Stimulated activated CD4-positive, alpha-beta T cell treated with anti-CD3 and anti-CD28 coated beads, Interleukin-1b, Interleukin-23, amount 100 ng/mL, for 4 hours (primary cell): ENCODE data around the gene CALML3.

Experiments
- DNase-seq, 2 donors: peaks; one replicate each; pipeline ENCODE4 v3.0.0-alpha.2; 2020; ENCODE audit warnings: low read depth in 2 of 2

The CALML3 gene

DNA sequence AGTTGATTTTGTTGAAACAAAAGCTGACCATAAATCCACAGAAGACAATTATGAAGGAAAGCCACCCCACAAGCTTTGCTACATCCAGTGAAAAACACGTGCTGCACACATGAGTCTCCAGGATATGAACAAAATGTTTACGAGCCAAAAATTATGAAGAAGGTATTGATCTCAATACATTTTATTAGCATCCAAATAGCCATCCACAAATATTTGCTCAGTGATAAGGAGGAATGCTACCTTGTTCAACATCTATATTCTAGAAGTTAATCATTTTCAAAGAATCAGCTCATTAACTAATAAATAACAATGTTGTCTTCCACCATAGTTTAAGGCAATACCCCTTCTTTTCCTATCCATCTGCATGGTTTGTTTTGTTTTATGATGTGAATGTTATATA lies 42.7 kb downstream of the CALML3 start:
- no peak for DNase-seq

- no peak for DNase-seq
These were observed 44.2 kb downstream of the CALML3 start for GRCh38 chr10:5568984-5569383.

- no peak for DNase-seq
These were observed 44.8 kb downstream of the CALML3 start for GRCh38 chr10:5569568-5569967.

DNA sequence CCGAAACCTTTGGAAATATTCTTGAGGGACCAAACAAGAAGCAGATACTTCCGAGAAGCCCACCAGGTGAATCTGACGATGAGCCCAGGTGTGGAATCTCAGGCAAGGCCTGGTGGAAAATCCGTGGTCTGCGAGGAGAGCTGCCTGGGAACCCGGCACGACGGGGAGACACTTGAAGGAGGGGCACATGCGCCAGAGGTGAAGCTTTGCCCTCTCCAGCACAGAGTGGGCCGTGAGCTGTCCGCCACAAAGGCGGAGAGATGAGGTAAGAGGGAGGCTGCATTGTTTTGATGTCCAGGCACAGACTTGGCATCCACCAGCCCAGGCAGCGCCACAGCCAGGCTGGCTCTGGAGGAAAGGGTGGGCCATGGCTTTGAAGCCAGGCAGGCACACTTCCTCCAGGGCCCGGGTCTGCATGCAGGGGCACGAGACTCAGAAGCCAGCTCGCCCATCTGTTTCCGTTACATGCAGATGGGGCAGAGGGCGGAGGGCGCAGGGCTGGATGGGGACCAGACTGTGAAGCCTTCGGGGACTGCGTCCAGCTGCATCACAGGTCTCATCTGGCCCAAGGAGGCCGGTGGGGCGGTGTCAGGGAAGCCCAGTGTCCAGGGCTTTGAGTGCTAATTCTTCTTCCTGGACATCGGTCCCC lies 45.4 kb downstream of the CALML3 start:
- DNase-seq, result no peak

- DNase-seq, result no peak
These were observed 46.4 kb downstream of the CALML3 start for GRCh38 chr10:5570979-5571810.

DNA sequence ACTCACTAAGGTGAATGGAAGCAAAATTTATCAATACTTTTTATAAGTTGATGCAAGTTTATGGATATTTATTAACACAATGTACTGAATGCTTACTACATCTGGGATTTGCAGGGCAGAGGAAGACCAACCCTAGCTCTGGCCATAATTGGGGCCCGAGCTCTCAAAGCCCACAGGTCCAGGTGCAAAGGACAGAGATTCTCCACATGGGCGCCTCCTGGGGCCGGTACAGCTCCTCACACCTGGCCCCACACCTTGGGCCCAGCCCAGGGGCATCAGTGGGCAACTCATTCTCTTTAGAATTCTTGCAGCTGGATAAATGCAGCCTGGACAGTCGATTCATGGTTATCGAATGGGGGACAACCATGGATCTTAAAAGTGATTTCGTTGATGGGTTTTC lies 47.1 kb downstream of the CALML3 start:
- no peak for DNase-seq

GRCh38 chr10:5573319-5573950 lies 48.7 kb downstream of the CALML3 start:
- DNase-seq, result no peak

GRCh38 chr10:5573968-5574641 lies 49.3 kb downstream of the CALML3 start:
- DNase-seq, result no peak

DNA sequence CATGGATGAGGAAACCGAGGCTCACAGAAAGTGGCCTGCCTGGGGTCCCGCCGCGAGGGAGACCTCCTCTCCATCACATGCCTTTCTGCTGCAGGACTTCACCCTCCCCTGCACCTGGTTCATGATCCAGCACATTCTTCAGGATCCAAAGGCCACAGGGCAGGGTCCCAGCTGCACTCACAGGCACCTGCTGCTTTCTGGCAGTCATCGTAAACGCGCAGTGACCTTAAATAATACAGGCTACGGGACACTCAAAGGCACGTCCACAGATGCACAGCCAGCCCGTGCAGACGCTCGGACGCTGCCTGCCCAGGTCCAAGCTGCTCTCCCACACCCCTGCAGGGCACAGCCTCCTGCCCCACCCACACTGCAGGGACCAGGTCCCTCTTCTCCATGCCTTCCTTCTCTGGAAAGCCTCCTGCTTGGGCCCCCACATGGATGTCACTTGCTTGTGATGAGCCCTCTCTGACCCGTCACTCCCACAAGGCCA lies 49.9 kb downstream of the CALML3 start:
- DNase-seq, result no peak

DNA sequence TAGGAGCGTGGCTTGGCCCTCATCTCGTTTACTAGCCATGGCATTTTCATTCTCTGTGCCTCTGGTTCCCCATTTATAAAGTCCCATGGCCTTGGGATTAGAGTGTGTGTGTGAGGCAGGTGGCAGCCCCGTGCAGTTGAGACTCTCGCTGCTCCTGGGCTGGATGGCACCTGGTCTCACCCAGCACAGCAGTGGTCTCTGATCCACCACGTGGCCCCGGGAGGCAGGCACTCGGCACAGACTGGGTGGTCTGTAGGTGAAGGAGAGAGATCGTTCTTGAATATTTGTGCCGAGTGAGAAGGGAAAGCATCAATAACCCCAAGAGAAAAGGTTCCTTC lies 50.4 kb downstream of the CALML3 start:
- DNase-seq, result no peak

DNA sequence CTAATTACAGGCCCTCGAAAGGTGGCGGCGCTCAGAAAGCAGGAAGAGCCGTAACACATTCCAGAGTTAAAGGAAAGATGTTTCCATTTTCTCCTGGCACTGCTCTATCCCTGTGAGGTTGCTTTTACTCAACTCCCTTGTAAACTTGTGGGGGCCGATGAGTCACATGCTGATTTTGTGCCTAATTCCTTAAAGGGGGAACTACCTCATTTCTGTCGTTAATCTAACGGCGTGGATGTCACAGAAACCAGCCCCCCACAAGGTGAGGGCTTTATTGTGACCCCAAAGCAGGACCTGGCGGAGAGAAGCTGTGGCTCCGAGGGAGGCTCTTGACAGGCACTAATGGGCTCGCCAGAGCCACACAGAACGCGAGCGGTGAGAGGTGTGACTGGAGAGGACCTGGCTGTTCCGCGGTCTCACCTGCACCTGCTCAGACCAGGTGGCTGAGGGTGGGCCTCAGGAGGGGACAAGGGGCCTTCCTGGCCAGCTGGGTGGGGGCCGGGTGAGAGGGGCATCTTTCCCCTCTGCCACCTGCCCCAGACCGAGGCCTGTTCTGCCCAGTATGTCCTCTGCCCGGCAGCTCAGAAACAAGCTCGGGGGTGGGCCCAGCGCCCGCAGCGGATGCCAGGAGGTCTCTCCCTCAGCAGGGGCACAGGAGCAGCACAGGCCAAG lies 50.9 kb downstream of the CALML3 start:
- no peak for DNase-seq

- no peak for DNase-seq
These were observed 51.5 kb downstream of the CALML3 start for GRCh38 chr10:5576154-5576748.
